H7 (cell line): Measurements from ENCODE around the gene MPDZ. TPM values are rescaled to one million over a fixed set of nuclear protein-coding genes. Genes with fewer than 3 reads are reported as not detected.

Experiments
- DNase-seq: peaks from one replicate; pipeline ENCODE4 v3.0.0; 2012
- H3K27me3 ChIP-seq: 2 replicates; pipeline ENCODE4 v1.6.0; 2011; ENCODE audit warnings: mild to moderate bottlenecking, low read length; ENCODE audit not compliant: control insufficient read depth, insufficient read depth
- H3K36me3 ChIP-seq: replicated peaks from 2 replicates; pipeline ENCODE4 v1.5.1; 2011; ENCODE audit warnings: low read length; ENCODE audit not compliant: control insufficient read depth, insufficient read depth
- H3K4me3 ChIP-seq: 2 replicates; pipeline ENCODE4 v1.5.1; 2011; ENCODE audit warnings: low read depth, mild to moderate bottlenecking, control low read depth, low read length, moderate library complexity; ENCODE audit not compliant: insufficient read depth
- total RNA-seq: library from RNA; depleted of rRNA; stranded (reverse); fragments of >200 nt; shearing (Covaris generic); gene quantifications from 2 replicates; pipeline ENCODE4 v1.2.3, GENCODE V29; 2014

Gene MPDZ
- total RNA-seq, 1 experiment from 2014 or later: 22.2 TPM

- H3K36me3 ChIP-seq: peaks cover under 1% of the 10 kb centered on the region
- H3K27me3 ChIP-seq: no peaks in the 10 kb centered on the region
- no peak overlapping the region for H3K4me3 ChIP-seq
- no peak for DNase-seq
Measured at GRCh38 chr9:13186774-13187173, 92.7 kb downstream of the MPDZ start.

- no peak overlapping the region for H3K4me3 ChIP-seq
- no peak for DNase-seq
- H3K27me3 ChIP-seq: no peaks in the 10 kb centered on the region
- no peaks in the 10 kb centered on the region; the same call in none of the 2 replicates for H3K36me3 ChIP-seq
Measured at GRCh38 chr9:13186091-13186490, 93.4 kb downstream of the MPDZ start.

GRCh38 chr9:13181652-13182051, 97.8 kb downstream of the MPDZ start:
- no peak overlapping the region for H3K4me3 ChIP-seq
- no peak for DNase-seq

GRCh38 chr9:13179257-13179656, 100.2 kb downstream of the MPDZ start:
- H3K36me3 ChIP-seq: no peaks in the 10 kb centered on the region; the same call in none of the 2 replicates
- no peaks in the 10 kb centered on the region for H3K27me3 ChIP-seq

More at GRCh38 chr9:13181652-13182051, 97.8 kb downstream of the MPDZ start:
- H3K27me3 ChIP-seq: no peaks in the 10 kb centered on the region
- no peaks in the 10 kb centered on the region; the same call in none of the 2 replicates for H3K36me3 ChIP-seq

GRCh38 chr9:13175732-13176131, 103.8 kb downstream of the MPDZ start:
- Histone ChIP-seq H3K36me3 (no peaks in the 10 kb centered on the region), H3K27me3 (no peaks in the 10 kb centered on the region), H3K4me3 (no peak overlapping the region)
- no peak for DNase-seq

More at GRCh38 chr9:13179257-13179656, 100.2 kb downstream of the MPDZ start:
- no peak overlapping the region for H3K4me3 ChIP-seq
- DNase-seq: no peak

- no peak overlapping the region for H3K4me3 ChIP-seq
- DNase-seq: no peak
- H3K27me3 ChIP-seq: no peaks in the 10 kb centered on the region
- H3K36me3 ChIP-seq: no peaks in the 10 kb centered on the region
Measured at GRCh38 chr9:13174906-13175639, 104.4 kb downstream of the MPDZ start.

- Histone ChIP-seq H3K4me3 (no peak overlapping the region), H3K36me3 (no peaks in the 10 kb centered on the region), H3K27me3 (no peaks in the 10 kb centered on the region)
- DNase-seq: no peak
Measured at GRCh38 chr9:13173553-13173952, 105.9 kb downstream of the MPDZ start.

- H3K27me3 ChIP-seq: no peaks in the 10 kb centered on the region
- H3K36me3 ChIP-seq: no peaks in the 10 kb centered on the region
- no peak for DNase-seq
Measured at GRCh38 chr9:13171261-13171660, 108.2 kb downstream of the MPDZ start.

GRCh38 chr9:13166996-13167395, 112.5 kb downstream of the MPDZ start:
- H3K36me3 ChIP-seq: no peaks in the 10 kb centered on the region

More at GRCh38 chr9:13171261-13171660, 108.2 kb downstream of the MPDZ start:
- H3K4me3 ChIP-seq: no peak overlapping the region

GRCh38 chr9:13165956-13166355, 113.5 kb downstream of the MPDZ start:
- H3K4me3 ChIP-seq: no peak overlapping the region
- no peak for DNase-seq
- no peaks in the 10 kb centered on the region for H3K36me3 ChIP-seq
- H3K27me3 ChIP-seq: no peaks in the 10 kb centered on the region

More at GRCh38 chr9:13166996-13167395, 112.5 kb downstream of the MPDZ start:
- Histone ChIP-seq H3K4me3 (no peak overlapping the region), H3K27me3 (no peaks in the 10 kb centered on the region)
- no peak for DNase-seq

GRCh38 chr9:13165236-13165945, 114.1 kb downstream of the MPDZ start:
- Histone ChIP-seq H3K27me3 (no peaks in the 10 kb centered on the region), H3K4me3 (no peak overlapping the region), H3K36me3 (no peaks in the 10 kb centered on the region)
- no peak for DNase-seq

GRCh38 chr9:13163946-13164345, 115.5 kb downstream of the MPDZ start:
- no peaks in the 10 kb centered on the region for H3K36me3 ChIP-seq
- no peak for DNase-seq
- no peaks in the 10 kb centered on the region for H3K27me3 ChIP-seq
- H3K4me3 ChIP-seq: no peak overlapping the region

GRCh38 chr9:13163287-13163686, 116.2 kb downstream of the MPDZ start:
- H3K27me3 ChIP-seq: no peaks in the 10 kb centered on the region
- DNase-seq: no peak
- no peak overlapping the region for H3K4me3 ChIP-seq
- no peaks in the 10 kb centered on the region for H3K36me3 ChIP-seq

GRCh38 chr9:13160051-13160450, 119.4 kb downstream of the MPDZ start:
- Histone ChIP-seq H3K27me3 (no peaks in the 10 kb centered on the region), H3K4me3 (no peak overlapping the region), H3K36me3 (0 out of 2 replicates have a peak, but pooled peaks cover 1% of the 10 kb centered on the region)
- DNase-seq: no peak

- DNase-seq: no peak
- Histone ChIP-seq H3K36me3 (0 out of 2 replicates have a peak, but pooled peaks cover 1% of the 10 kb centered on the region), H3K27me3 (no peaks in the 10 kb centered on the region), H3K4me3 (no peak overlapping the region)
Measured at GRCh38 chr9:13158986-13159385, 120.5 kb downstream of the MPDZ start.
